Stomach (tissue), 4 donors: ENCODE measurements around the gene KIF6.

ENCODE experiments used
- EP300 ChIP-seq: sonication (generic); formaldehyde crosslinking; IDR thresholded peaks from one replicate; pipeline ENCODE4 v1.6.1; 2017; ENCODE audit warnings: antibody characterized with exemption
- POLR2A ChIP-seq, 4 donors: fragments of 450-650 bp; IDR thresholded peaks; one replicate each; pipeline ENCODE4 v1.6.1; 2016; ENCODE audit warnings: antibody characterized with exemption in 4 of 4, control low read depth in 2 of 4, mild to moderate bottlenecking in 1 of 4, moderate library complexity in 1 of 4
- POLR2AphosphoS5 ChIP-seq, 3 donors: sonication (generic); formaldehyde crosslinking; IDR thresholded peaks; one replicate each; pipeline ENCODE4 v1.6.1; 2016; ENCODE audit warnings: antibody characterized with exemption in 3 of 3
- TF ChIP-seq, protein P1 (sequence below), 7 experiments: fragments of 450-650 bp in 4 of 7; fragments of 200-600 bp in 3 of 7; sonication (generic) in 3 of 7; IDR thresholded peaks; one replicate each; pipeline ENCODE4 v1.5.1; 2016 to 2019; ENCODE audit warnings: antibody characterized with exemption in 7 of 7, control low read depth in 2 of 7, mild to moderate bottlenecking in 1 of 7

DNA sequence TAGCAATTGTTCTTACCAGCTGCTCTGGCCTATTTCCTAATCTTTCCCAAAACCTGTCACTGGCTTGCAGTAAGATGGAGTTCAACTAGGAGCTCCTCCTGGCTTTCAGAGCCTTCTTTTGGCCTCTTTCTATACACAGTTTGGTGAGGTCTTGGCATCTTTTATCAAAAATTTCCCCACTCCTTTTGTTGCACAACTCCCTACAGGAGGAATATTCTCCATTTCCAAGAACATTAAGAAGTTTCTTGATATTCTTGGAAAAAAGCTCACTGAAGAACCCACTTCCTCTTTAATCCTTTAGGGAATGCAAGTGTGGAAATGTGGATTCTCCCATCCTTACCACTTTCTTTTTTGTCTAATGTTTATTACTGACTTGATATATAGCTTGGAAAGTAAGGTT lies 231.4 kb downstream of the KIF6 start:
- TF ChIP-seq, protein P1, sequence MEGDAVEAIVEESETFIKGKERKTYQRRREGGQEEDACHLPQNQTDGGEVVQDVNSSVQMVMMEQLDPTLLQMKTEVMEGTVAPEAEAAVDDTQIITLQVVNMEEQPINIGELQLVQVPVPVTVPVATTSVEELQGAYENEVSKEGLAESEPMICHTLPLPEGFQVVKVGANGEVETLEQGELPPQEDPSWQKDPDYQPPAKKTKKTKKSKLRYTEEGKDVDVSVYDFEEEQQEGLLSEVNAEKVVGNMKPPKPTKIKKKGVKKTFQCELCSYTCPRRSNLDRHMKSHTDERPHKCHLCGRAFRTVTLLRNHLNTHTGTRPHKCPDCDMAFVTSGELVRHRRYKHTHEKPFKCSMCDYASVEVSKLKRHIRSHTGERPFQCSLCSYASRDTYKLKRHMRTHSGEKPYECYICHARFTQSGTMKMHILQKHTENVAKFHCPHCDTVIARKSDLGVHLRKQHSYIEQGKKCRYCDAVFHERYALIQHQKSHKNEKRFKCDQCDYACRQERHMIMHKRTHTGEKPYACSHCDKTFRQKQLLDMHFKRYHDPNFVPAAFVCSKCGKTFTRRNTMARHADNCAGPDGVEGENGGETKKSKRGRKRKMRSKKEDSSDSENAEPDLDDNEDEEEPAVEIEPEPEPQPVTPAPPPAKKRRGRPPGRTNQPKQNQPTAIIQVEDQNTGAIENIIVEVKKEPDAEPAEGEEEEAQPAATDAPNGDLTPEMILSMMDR (IDR thresholded peaks at IDR 0.05) = no peak
- TF ChIP-seq POLR2A (IDR thresholded peaks at IDR 0.05) = no peak
- TF ChIP-seq POLR2AphosphoS5 (IDR thresholded peaks at IDR 0.05) = no peak
- TF ChIP-seq EP300 = no peak
